GM18520 (cell line): ENCODE results near the gene RARS2.
"Not testable (repeated sequence)": the region's sequence is repeated elsewhere in the genome, so short reads cannot be mapped to it uniquely, and the experiment has no call there.

Source experiments
- ATAC-seq: cut with Tn5 transposase; IDR thresholded peaks from one replicate; pipeline ENCODE4 v1.9.1; 2021; ENCODE audit not compliant: unreplicated experiment

Gene RARS2, protein sequence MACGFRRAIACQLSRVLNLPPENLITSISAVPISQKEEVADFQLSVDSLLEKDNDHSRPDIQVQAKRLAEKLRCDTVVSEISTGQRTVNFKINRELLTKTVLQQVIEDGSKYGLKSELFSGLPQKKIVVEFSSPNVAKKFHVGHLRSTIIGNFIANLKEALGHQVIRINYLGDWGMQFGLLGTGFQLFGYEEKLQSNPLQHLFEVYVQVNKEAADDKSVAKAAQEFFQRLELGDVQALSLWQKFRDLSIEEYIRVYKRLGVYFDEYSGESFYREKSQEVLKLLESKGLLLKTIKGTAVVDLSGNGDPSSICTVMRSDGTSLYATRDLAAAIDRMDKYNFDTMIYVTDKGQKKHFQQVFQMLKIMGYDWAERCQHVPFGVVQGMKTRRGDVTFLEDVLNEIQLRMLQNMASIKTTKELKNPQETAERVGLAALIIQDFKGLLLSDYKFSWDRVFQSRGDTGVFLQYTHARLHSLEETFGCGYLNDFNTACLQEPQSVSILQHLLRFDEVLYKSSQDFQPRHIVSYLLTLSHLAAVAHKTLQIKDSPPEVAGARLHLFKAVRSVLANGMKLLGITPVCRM

DNA sequence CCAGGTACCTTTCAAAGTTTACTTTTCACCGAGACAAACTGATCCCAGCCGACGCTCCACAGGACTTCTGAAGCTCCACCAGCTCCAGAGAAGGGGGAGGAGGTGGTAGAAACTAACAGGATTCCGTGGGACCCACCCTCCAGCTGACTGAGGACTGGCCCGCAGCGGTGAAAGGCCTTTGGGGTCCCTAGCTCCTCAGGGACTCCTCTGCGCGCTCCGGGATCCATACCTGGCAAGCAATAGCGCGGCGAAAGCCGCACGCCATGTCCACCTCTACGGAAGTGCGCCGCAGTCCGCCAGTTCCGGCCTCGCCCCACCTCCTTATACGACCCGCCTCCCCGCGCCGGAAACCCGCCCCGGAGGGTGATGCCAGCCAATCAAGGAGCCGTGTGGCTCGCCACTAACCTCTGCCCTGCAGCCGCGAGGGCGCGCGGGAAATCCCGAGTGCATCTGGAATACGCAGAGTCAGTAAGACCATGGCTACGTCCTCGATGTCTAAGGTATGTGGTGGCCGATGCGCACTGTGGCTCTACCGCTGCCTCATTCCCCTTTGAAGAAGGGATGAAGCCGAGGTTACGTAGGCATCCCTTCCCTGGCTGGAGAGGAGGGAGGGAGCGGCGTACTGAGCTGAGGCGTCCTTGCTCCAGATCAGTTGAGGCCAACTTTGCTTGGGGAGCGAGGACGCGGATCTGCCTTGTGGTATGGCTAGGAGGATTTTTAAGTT lies at the start of gene RARS2, which contains the start of gene ORC3:
Gene RARS2, minus strand, starts transcription at position 295 of the 724 bp plus-strand sequence. Its CDS starts 30 bp downstream, at position 265.
Gene ORC3, plus strand, starts transcription at position 443 of the 724 bp plus-strand sequence. Its CDS starts 34 bp downstream, at position 477.
- ATAC-seq, result peak; percentile 99

DNA sequence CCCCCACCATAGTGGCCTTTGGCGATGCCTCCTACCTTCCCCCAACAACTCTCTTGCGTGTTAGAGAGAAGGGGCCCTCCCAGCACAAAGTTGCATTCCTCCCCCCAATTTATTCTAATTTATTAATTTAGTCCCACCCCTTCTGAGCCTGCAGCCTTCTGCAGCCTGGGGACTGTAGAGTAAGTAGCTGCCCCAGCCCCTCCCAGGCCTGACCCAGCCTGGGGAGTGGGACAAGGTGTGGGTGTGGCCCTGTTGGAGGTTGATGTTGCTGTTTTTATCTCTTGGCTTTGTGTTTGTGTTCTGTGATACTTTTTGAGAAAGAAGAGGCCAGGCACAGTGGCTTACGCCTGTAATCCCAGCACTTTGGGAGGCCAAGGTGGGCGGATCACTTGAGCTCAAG lies 49.6 kb upstream of the RARS2 start:
- no peak for ATAC-seq

DNA sequence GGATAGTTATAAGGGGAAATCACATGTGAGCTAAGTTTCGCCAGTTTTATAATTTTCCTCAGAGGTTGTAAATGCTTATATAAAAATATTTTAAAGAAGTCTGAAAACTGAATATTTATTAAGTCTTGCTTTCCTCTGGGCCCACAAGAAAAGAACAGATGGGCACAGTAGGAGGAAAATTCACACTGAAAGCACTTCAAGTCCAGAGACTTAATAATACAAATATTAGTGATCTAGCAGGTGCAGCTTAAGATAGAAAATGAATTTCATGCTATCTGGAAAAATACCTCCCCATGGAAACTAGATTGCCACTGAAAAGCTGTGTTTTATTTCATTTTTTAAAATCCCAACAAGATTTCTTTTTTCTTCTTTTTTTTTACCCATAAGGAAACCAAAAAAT lies 47.3 kb upstream of the RARS2 start:
- no peak for ATAC-seq

DNA sequence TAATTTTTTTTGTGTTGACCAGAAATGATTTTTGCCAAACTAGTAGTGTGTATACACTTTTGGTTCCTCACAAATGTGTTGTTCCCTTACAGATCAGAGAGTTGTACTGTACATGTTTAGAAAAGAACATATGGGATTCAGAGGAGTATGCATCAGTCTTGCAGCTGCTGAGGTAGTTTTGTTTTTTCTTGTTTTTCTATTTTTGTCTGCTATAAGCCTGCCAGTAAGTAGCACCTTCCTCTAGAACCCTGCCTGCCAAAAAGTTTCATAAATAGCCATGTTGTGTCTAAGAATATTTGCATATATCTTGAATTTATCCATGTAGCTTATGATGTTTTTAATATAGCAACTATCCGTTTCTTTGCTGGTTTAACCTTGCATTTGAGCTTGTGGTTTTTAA lies 46.5 kb upstream of the RARS2 start:
- ATAC-seq, result no peak

DNA sequence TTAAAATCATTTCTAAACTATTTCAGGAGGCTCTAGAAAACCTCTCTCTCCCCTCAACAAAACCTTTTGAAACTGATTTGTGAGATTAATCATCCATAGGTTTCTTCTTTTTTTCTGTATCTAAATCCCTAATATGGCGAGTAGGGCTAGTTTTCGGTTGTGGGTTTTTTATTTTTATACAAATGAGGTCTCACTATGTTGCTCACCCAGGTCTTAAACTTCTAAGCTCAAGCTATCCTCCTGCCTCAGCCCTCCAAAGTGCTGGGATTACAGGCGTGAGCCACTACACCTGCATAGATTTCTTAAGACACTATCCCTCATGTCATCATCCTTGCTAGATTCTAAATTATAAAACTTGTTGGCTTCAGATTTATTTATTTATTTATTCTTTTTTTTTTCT lies 44.1 kb upstream of the RARS2 start:
- no peak for ATAC-seq

DNA sequence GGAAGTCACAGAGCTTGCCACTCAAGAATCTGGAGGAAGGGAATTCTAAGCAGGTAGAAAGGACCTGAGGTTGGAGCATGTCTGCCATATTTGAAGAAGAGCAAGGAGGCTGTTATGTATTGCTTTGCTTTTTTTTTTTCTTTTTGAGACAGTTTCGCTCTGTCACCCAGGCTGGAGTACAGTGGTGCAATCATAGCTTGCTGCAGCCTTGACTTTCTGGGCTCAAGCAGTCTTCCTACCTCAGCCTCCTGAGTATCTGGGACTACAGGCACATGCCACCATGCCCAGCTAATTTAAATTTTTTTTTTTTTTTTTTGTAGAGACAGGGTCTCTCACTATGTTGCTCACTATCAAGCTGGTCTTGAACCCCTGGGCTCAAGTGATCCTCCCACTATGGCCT lies 41.0 kb upstream of the RARS2 start:
- ATAC-seq, result no peak

DNA sequence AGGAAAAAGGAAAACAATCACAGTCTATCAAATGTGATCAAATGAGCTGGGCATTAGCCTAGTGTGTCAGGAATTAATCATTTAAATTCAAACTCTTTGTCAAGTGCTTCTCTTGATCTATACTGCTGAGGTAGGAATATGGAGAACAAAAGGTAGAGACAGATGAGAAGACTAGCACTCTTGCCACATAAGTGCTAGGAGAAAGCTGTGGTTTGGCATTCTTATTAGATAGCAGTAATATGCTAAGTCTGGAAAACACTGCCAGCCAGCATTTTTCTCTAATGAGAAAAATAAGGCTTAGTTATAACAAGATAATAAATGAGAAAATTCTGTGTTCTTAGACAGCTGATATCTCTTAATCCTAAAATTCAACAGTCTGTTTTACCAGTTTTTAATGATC lies 39.1 kb upstream of the RARS2 start:
- no peak for ATAC-seq

DNA sequence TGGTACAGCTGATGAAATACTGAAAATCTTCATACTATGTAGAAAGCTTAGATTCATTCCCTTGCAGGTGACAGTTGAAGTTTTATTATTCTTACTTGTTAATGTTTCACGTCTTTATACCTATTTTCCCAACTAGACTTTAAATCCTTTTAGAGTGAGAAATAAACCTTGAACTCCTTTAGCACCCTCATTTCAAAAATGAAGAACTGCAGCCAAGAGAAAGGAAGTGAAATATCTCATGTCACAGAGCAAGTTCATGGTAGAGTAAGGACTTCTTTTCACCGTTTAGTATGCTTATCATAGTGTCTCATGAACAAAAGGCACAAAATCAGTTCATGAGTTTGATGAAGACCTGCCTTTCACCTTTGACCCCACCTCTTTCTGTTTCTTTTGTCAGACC lies 38.6 kb upstream of the RARS2 start:
- ATAC-seq, result no peak

DNA sequence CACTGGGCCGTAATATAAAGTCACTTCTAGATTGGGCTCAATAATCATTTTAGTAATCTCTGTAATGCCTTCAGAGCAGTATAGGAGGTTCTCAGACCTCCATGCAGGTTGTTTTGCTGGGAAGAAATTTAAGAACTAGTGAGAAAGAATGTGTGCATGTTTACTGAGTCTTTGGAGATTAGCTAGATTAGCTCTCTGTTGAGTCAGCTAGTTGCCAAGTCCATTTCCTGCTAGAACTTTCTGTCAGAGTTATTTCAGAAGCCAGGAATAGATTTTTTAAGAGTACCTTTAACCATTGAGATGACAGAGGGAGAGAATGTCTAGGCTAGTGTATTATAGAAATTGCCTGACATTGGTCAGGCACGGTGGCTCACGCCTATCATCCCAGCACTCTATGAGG lies 33.5 kb upstream of the RARS2 start:
- no peak for ATAC-seq

DNA sequence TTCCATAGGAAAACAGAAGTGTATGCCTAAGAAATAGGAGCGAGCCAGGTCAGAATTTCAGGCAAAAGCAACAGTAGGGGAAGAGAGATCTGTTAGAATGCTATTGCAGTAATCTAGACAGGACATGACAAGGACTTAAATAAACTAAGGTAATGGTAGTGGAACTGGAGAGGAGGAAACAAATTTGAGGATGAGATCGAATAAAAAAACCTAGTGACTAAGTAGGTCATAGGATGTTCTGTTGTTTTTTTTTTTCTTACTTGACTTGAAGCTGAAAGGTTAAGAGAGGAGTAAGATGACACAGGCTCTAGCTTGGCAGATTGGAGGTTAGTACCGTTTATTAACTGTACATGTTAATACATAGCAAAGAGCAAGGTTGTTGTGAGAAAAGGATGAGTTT lies 28.7 kb upstream of the RARS2 start:
- no peak for ATAC-seq

DNA sequence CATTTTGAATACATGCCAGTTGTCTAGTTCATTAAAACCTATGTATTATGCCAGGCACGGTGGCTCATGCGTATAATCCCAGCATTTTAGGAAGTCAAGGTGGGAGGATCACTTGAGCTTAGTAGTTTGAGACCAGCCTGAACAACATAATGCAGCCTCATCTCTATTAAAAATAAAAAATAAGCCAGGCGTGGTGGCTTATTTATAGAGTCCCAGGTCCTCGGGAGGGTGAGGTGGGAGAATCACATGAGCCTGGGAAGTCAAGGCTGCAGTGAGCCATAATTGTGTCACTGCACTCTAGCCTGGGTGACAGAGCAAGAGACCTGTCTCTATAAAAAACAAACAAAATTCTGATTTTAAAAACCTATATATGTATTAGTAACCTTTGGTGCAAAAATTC lies 27.6 kb upstream of the RARS2 start:
- ATAC-seq, result no peak

DNA sequence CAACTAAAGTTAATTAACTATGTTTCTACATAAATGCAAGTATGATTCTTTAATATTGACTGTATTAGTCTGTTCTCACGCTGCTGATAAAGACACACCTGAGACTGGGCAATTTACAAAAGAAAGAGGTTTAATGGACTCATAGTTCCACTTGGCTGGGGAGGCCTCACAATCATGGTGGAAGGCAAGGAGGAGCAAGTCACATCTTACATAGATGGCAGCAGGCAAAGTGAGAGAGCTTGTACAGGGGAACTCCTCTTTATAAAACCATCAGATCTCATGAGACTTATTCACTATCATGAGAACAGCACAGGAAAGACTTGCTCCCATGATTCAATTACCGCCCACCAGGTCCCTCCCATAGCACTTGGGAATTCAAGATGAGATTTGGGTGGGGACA lies 23.2 kb upstream of the RARS2 start:
- ATAC-seq, result not testable (repeated sequence)

DNA sequence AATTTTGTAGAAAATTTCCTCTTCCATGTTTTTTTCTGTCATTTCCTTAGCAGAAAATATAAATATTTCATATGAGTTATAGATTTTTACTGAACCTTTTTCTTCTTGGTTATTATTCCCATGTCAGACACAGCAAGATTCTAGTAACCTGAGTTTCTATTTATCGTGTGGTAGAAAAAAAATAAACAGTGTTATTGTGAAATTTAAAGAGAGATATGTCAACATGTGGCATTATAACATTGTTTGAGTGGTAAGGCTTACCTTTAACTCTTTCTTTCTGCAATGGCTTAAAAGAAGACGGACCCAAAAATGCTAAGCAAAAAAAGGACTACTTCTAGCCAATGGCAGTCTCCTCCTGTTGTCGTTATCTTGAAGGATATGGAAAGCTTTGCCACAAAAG lies 19.0 kb upstream of the RARS2 start:
- ATAC-seq, result no peak

DNA sequence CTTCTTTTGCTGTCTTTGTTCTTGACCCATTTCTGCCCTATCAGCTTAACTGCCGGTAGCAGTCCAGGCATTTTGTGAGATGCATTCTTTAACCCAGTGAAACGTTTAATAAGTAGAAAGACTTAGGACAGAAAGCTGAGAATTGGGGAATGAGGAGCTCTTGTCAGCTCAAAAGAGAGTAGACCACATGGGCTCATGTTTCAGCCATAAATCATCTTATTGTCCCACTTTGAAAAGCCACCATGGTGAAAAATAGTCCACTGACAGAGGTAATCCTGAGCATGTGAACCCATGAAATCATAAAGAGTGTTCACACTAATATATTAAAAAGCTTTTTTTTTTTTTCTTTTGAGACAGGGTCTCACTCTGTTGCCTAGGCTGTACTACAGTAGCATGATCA lies 16.4 kb upstream of the RARS2 start:
- ATAC-seq, result no peak

DNA sequence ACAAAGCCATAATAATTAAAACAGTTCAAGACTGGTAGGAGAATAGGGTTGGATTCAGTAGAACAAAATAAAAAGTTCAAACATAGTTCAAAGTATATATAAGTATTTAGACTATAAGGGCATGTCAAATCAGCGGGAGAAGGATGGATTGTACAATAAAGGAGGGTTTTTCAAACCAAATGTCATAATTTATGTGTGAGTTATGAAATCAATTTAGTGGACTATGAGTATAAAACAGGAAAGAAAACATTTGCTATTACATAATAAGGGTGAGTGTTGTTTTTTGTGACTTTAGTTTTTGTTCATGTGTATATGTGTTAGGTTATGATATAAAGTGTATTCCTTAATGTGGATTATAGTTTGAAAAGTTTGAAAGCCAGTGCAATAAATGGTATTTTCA lies 10.8 kb upstream of the RARS2 start:
- no peak for ATAC-seq

DNA sequence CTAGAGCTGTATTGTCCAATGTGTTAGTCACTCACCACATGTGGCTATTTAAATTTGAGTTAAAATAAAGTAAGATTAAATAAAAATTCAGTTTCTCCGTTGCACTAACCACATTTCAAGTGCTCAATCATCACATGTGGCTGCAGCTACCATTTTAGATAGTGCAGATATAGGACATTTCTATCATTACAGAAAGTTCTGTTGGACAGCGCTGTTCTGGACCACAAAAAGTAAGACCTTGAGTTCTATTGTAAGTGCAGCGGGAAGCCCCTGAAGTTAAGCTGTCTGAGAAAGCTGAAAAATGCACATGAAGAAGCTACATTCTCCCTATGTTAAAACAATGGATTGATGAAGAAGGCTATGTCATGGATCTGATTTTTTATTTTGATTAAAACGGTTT lies 1.2 kb upstream of the RARS2 start:
- no peak for ATAC-seq

DNA sequence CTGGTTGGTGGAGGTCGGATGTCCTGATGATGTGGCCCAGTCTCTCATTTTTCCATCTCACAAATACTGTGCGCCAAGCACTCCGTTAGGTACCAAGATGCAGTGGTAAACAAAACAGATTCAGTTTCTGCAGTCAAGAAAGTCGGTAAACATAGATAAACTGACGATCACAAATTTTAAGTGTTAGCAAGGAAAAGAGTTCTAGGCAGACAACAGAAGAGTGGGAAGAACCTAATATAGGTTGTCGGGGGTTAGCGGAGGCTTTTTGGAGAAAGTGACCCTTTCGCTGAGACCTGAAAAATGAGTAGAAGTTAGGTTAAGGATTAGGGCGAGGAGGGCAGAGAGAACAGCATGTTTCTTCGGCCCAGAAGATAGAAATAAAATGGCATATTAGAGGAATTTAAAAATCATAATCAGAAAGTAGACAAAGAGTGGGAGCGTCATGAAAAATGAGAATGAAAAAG lies 662 bp upstream of the RARS2 start:
- no peak for ATAC-seq

DNA sequence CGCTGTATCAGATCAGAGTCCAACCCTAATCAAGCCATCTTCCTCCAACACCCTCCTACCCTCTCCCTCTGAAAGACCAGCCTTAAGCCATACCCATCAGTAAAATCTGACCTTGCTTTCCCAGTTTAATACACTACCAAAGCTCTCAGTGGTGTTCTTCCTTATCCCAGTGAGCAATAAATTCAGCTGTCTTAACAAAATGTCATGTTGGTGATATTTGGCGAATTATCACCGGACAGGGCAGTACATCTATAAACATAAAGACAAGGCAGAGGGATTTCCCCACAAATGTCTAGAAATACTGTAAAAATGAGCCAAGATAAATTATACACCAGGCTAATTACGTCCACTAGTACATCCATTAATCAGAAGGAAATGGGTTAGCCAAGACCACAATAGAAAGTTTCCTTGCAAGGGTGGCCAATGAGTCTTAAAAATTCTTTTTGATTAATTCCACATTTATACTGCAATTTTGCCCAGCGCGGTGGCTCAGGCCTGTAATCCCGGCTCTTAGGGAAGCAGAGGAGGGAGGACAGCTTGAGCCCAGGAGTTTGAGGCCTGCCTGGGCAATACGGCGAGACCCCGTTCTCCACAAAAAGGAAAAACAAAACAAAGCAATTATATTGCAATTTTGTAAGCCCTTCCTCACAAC lies 905 bp downstream of the RARS2 start:
- ATAC-seq, result no peak

DNA sequence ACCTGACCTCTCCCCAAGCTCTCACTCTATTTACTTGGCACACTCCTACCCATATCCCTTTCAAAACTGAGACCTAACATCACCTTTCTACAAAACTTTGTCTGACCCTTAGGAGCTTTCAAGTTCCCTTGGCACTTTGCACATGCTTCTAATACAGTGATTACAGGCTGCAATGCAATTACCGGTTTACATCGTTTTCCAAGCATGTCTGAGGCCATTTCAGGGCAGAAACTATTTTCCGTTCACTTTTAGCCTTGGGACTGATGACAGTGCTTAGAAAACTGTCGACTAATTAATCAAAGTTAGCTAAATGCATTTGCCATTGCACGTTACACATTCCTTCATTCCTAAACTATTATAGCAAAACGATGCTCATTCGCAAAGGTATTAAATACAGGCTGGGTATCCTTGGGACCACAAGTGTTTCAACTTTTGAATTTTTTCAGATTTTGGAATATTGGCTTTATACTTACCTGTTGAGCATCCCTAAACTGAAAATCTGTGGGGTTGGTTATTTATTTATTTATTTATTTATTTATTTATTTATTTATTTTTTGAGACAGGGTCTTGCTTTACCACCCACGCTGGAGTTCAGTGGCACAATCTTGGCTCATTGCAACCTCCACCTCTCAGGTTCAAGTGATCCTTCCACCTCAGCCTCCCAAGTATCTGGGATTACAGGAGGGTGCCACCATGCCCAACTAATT lies 3.3 kb downstream of the RARS2 start:
- no peak for ATAC-seq

DNA sequence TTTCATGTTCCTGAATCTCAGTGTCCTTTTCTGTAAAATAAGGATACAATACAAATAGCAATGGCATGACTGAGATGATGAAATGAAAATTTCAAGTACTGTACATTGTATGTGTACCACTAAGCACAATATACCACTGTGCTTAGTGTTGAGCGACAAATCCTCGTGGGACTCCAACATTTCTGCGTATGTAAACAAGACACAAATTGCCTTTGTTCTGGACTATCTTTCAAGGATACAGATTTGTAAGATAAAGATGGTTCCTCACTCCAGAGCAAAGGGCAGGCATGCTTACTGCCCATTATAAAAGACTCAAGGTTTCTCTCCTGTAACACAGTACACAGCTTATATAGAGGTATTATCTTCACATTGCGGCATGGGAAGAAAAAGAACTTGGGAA lies 6.0 kb downstream of the RARS2 start:
- ATAC-seq, result no peak

DNA sequence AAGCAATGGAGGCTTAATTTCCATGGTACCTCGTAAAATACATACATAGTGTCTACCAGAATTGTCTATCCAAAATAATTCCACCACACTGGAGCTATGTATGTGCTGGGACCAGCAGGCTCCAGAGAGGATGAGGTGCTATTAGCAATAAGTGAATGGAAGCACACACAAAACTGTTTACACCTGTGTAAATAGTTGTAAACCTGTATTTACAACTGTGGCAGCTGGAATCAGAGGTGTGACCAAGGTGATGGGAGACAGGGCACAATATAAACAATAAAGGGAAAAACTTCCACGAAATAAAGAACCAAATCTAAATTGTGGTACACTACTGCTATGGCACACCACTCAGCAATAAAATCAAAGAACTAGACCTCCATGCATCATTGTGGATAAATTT lies 14.4 kb downstream of the RARS2 start:
- no peak for ATAC-seq
